NT2/D1 (cell line): ENCODE data around the gene HSDL1.

Experiments used
- SUZ12 ChIP-seq: IDR thresholded peaks from 2 replicates; pipeline ENCODE4 v1.6.1; 2011; ENCODE audit not compliant: insufficient read length, insufficient read depth; ENCODE audit errors: extremely low read depth
- YY1 ChIP-seq: IDR thresholded peaks from 2 replicates; pipeline ENCODE4 v1.6.1; 2011; ENCODE audit not compliant: insufficient read length, insufficient read depth
- ZNF274 ChIP-seq: IDR thresholded peaks from 2 replicates; pipeline ENCODE4 v1.6.1; 2011; ENCODE audit warnings: mild to moderate bottlenecking, low read depth, low read length

GRCh38 chr16:84093879-84094270 lies 51.1 kb downstream of the HSDL1 start:
- no peak for TF ChIP-seq SUZ12
- TF ChIP-seq ZNF274, result no peak
- TF ChIP-seq YY1, result no peak
